Esophagus squamous epithelium (tissue), 4 donors: Measurements from ENCODE around the gene MCOLN1.

Experiments
- POLR2A ChIP-seq, 4 donors: fragments of 450-650 bp; IDR thresholded peaks; one replicate each; pipeline ENCODE4 v1.6.1; 2017; ENCODE audit warnings: antibody characterized with exemption in 4 of 4, mild to moderate bottlenecking in 4 of 4, moderate library complexity in 3 of 4
- TF ChIP-seq, protein P1 (sequence below), 6 experiments: fragments of 450-650 bp in 4 of 6; fragments of 200-600 bp in 2 of 6; sonication (generic) in 2 of 6; IDR thresholded peaks; one replicate each; pipeline ENCODE4 v1.5.1; 2016 to 2019; ENCODE audit warnings: antibody characterized with exemption in 6 of 6, mild to moderate bottlenecking in 4 of 6, moderate library complexity in 4 of 6

DNA sequence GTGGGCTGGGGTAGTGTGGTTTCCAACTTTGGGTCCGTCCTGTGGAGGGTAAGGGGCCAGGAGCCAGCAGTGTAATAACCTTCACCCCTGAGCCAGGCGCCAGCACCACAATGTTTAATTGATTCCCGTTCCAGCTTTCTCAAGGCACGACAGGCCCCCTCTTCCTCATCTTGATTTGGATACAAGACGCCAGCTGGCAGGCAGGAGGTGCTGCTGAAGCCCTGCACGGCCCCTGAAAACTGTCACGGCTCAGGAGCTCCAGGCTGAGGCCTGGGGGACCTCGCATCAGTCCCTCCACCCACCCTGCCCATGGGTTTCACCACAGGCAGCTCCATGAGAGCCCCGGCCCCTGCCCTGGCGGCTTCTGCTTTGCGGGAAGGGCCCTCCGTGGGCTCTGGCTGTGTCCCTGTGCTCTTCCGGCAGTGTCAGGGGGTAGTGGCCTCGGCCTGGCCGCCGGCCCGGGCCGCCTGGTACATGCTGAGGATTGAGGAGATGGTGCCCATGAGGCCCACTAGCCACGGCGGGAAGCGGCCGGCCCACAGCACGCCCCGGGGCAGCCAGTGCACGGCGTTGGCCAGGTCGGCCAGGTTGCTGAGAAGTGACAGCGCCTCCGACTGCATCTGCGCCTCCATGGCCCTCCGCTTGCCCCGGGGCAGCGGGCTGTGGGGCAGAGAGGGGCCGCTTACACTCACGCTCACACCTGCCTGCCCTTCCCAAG, 45.5 kb upstream of the MCOLN1 start:
- TF ChIP-seq, protein P1, sequence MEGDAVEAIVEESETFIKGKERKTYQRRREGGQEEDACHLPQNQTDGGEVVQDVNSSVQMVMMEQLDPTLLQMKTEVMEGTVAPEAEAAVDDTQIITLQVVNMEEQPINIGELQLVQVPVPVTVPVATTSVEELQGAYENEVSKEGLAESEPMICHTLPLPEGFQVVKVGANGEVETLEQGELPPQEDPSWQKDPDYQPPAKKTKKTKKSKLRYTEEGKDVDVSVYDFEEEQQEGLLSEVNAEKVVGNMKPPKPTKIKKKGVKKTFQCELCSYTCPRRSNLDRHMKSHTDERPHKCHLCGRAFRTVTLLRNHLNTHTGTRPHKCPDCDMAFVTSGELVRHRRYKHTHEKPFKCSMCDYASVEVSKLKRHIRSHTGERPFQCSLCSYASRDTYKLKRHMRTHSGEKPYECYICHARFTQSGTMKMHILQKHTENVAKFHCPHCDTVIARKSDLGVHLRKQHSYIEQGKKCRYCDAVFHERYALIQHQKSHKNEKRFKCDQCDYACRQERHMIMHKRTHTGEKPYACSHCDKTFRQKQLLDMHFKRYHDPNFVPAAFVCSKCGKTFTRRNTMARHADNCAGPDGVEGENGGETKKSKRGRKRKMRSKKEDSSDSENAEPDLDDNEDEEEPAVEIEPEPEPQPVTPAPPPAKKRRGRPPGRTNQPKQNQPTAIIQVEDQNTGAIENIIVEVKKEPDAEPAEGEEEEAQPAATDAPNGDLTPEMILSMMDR (IDR thresholded peaks at IDR 0.05): no peak
- TF ChIP-seq POLR2A (IDR thresholded peaks at IDR 0.05): no peak
